Measurements from ENCODE around the gene PPP1R12C.

Gene PPP1R12C

GRCh38 chr19:55080968-55081769, 36.3 kb downstream of the PPP1R12C start:
- no peak for TF ChIP-seq CTCF (conservative IDR thresholded peaks at IDR 0.05; ENCODE audit: low read length)
- peak; percentile 36 for DNase-seq (ENCODE audit: low read depth)
- H3K4me3 ChIP-seq (ENCODE audit: low read length) = peak overlapping the region; percentile 45

- DNase-seq (ENCODE audit: low read depth) = peak; percentile 58
- TF ChIP-seq CTCF (conservative IDR thresholded peaks at IDR 0.05; ENCODE audit: low read length) = no peak
Observed at GRCh38 chr19:55080121-55080967, 37.1 kb downstream of the PPP1R12C start.

GRCh38 chr19:55079400-55080038, 37.9 kb downstream of the PPP1R12C start:
- no peak for DNase-seq (ENCODE audit: low read depth)
- no peak for TF ChIP-seq CTCF (conservative IDR thresholded peaks at IDR 0.05; ENCODE audit: low read length)
- H3K4me3 ChIP-seq (ENCODE audit: low read length) = no peak overlapping the region

More at GRCh38 chr19:55080121-55080967, 37.1 kb downstream of the PPP1R12C start:
- peak overlapping the region; percentile 47 for H3K4me3 ChIP-seq (ENCODE audit: low read length)

GRCh38 chr19:55078996-55079395, 38.4 kb downstream of the PPP1R12C start:
- no peak for TF ChIP-seq CTCF (conservative IDR thresholded peaks at IDR 0.05; ENCODE audit: low read length)
- DNase-seq (ENCODE audit: low read depth) = no peak
- no peak overlapping the region for H3K4me3 ChIP-seq (ENCODE audit: low read length)

GRCh38 chr19:55077106-55077505, 40.3 kb downstream of the PPP1R12C start:
- no peak overlapping the region for H3K4me3 ChIP-seq (ENCODE audit: low read length)
- peak; percentile 24 for DNase-seq (ENCODE audit: low read depth)
- TF ChIP-seq CTCF (conservative IDR thresholded peaks at IDR 0.05; ENCODE audit: low read length) = no peak

GRCh38 chr19:55076321-55076720, 41.1 kb downstream of the PPP1R12C start:
- no peak overlapping the region for H3K4me3 ChIP-seq (ENCODE audit: low read length)
- DNase-seq (ENCODE audit: low read depth) = no peak
- no peak for TF ChIP-seq CTCF (conservative IDR thresholded peaks at IDR 0.05; ENCODE audit: low read length)
